Epithelial cell of proximal tubule (primary cell): Measurements from ENCODE around the gene OR4N5. TPM values are rescaled to one million over a fixed set of nuclear protein-coding genes. Genes with fewer than 3 reads are reported as not detected.

Experiments
- DNase-seq: peaks from one replicate; pipeline ENCODE4 v3.0.0-alpha.2; 2011; ENCODE audit warnings: low read depth
- H3K4me3 ChIP-seq: 2 replicates; pipeline ENCODE4 v1.5.1; 2011; ENCODE audit warnings: low read depth, mild to moderate bottlenecking, low read length
- total RNA-seq: library from RNA; depleted of rRNA; stranded (reverse); fragments of >200 nt; gene quantifications from 2 replicates; pipeline ENCODE4 v1.2.3, GENCODE V29; 2015
- TF ChIP-seq, protein P1 (sequence below): conservative IDR thresholded peaks from 2 replicates; pipeline ENCODE4 v1.5.1; 2012; ENCODE audit warnings: low read depth, mild to moderate bottlenecking, low read length

Gene OR4N5
- total RNA-seq, 1 donor from 2014 or later, result not detected

GRCh38 chr14:20194101-20194500 lies 55.5 kb downstream of the OR4N5 start:
- DNase-seq, result no peak
- no peak overlapping the region for H3K4me3 ChIP-seq
- TF ChIP-seq, protein P1, sequence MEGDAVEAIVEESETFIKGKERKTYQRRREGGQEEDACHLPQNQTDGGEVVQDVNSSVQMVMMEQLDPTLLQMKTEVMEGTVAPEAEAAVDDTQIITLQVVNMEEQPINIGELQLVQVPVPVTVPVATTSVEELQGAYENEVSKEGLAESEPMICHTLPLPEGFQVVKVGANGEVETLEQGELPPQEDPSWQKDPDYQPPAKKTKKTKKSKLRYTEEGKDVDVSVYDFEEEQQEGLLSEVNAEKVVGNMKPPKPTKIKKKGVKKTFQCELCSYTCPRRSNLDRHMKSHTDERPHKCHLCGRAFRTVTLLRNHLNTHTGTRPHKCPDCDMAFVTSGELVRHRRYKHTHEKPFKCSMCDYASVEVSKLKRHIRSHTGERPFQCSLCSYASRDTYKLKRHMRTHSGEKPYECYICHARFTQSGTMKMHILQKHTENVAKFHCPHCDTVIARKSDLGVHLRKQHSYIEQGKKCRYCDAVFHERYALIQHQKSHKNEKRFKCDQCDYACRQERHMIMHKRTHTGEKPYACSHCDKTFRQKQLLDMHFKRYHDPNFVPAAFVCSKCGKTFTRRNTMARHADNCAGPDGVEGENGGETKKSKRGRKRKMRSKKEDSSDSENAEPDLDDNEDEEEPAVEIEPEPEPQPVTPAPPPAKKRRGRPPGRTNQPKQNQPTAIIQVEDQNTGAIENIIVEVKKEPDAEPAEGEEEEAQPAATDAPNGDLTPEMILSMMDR, result no peak

Other genes starting within 250 kb of the OR4N5 start
- not detected in 2 replicates for gene OR4K5, start 218.2 kb upstream of the OR4N5 start, total RNA-seq
- gene OR4K1, start 207.9 kb upstream of the OR4N5 start, total RNA-seq, result not detected in 2 replicates
- gene OR4K15, start 163.2 kb upstream of the OR4N5 start, total RNA-seq, result not detected in 2 replicates
- not detected in 2 replicates for gene OR4Q2, start 136.7 kb upstream of the OR4N5 start, total RNA-seq
- not detected in 2 replicates for gene OR4K14, start 119.5 kb upstream of the OR4N5 start, total RNA-seq
- not detected in 2 replicates for gene OR4K13, start 102.8 kb upstream of the OR4N5 start, total RNA-seq
- gene OR4L1, start 78.8 kb upstream of the OR4N5 start, total RNA-seq, result not detected in 2 replicates
- not detected in 2 replicates for gene OR4K17, start 28.1 kb upstream of the OR4N5 start, total RNA-seq
- gene OR11G2, start 52.1 kb downstream of the OR4N5 start, total RNA-seq, result not detected in 2 replicates
- not detected in 2 replicates for gene OR11H6, start 84.9 kb downstream of the OR4N5 start, total RNA-seq
- not detected in 2 replicates for gene OR11H7, start 90.2 kb downstream of the OR4N5 start, total RNA-seq
- not detected in 2 replicates for gene OR11H4, start 100.5 kb downstream of the OR4N5 start, total RNA-seq
- 4.0 and 10.2 TPM in 2 replicates for gene TTC5, start 167.1 kb downstream of the OR4N5 start, total RNA-seq
- gene CCNB1IP1, start 194.5 kb downstream of the OR4N5 start, total RNA-seq, result 54.8 and 68.8 TPM in 2 replicates
- 23.1 and 26.1 TPM in 2 replicates for gene PARP2, start 204.8 kb downstream of the OR4N5 start, total RNA-seq